HepG2 (cell line): ENCODE results near the gene CERS5.

Experiments used
- CTCF ChIP-seq: sonication (generic); formaldehyde crosslinking; IDR thresholded peaks from 2 replicates; pipeline ENCODE4 v1.5.0; 2020; ENCODE audit warnings: mild to moderate bottlenecking, missing genetic modification reagents, moderate library complexity
- ELK4 ChIP-seq: sonication (generic); formaldehyde crosslinking; IDR thresholded peaks from 2 replicates; pipeline ENCODE4 v1.9.0; 2021; ENCODE audit warnings: missing genetic modification reagents, borderline replicate concordance
- GLI4 ChIP-seq: sonication (generic); formaldehyde crosslinking; IDR thresholded peaks from 2 replicates; pipeline ENCODE4 v1.5.1; 2020; ENCODE audit warnings: missing genetic modification reagents, mild to moderate bottlenecking, moderate library complexity, borderline replicate concordance
- KAT7 ChIP-seq: IDR thresholded peaks from 2 replicates; pipeline ENCODE4 v1.6.1; 2018; ENCODE audit warnings: borderline replicate concordance, missing compliant biosample characterization
- POLR2AphosphoS5 ChIP-seq: IDR thresholded peaks from 2 replicates; pipeline ENCODE4 v1.6.1; 2012; ENCODE audit warnings: low read depth, low read length
- REST ChIP-seq, 2 experiments: IDR thresholded peaks; 2 replicates each; pipeline ENCODE4 v1.6.1; 2011 to 2012; ENCODE audit warnings: low read length in 2 of 2, borderline replicate concordance in 1 of 2, low read depth in 1 of 2, mild to moderate bottlenecking in 1 of 2, moderate library complexity in 1 of 2
- YY1 ChIP-seq: IDR thresholded peaks from 2 replicates; pipeline ENCODE4 v1.6.1; 2011; ENCODE audit warnings: low read length, low read depth, moderate library complexity, mild to moderate bottlenecking; ENCODE audit not compliant: insufficient read depth, insufficient replicate concordance
- ZBTB20 ChIP-seq: sonication (generic); formaldehyde crosslinking; IDR thresholded peaks from 2 replicates; pipeline ENCODE4 v1.8.1; 2023; ENCODE audit warnings: missing genetic modification reagents, low read depth, mild to moderate bottlenecking, borderline replicate concordance
- ZFP37 ChIP-seq: sonication (generic); formaldehyde crosslinking; IDR thresholded peaks from 2 replicates; pipeline ENCODE4 v1.4.0; 2020; ENCODE audit warnings: missing genetic modification reagents, borderline replicate concordance
- ZFP41 ChIP-seq: sonication (generic); formaldehyde crosslinking; IDR thresholded peaks from 2 replicates; pipeline ENCODE4 v1.4.0; 2020; ENCODE audit warnings: mild to moderate bottlenecking, missing genetic modification reagents, borderline replicate concordance
- ZNF598 ChIP-seq: sonication (generic); formaldehyde crosslinking; IDR thresholded peaks from 2 replicates; pipeline ENCODE4 v1.5.1; 2020; ENCODE audit warnings: mild to moderate bottlenecking, missing genetic modification reagents, borderline replicate concordance
- ZNF615 ChIP-seq: sonication (generic); formaldehyde crosslinking; IDR thresholded peaks from 2 replicates; pipeline ENCODE4 v1.5.0; 2020; ENCODE audit warnings: mild to moderate bottlenecking, missing genetic modification reagents, borderline replicate concordance
- ZNF75D ChIP-seq: sonication (generic); formaldehyde crosslinking; IDR thresholded peaks from 2 replicates; pipeline ENCODE4 v1.8.1; 2023; ENCODE audit warnings: missing genetic modification reagents, mild to moderate bottlenecking, borderline replicate concordance

GRCh38 chr12:50099302-50100008, 67.7 kb downstream of the CERS5 start:
- TF ChIP-seq ZFP37, result no peak
- TF ChIP-seq CTCF (CRISPR knock-in tag), result no peak
- no peak for TF ChIP-seq POLR2AphosphoS5
- TF ChIP-seq KAT7 (CRISPR knock-in tag), result no peak
- no peak for TF ChIP-seq ZNF75D
- no peak for TF ChIP-seq REST (IDR thresholded peaks at IDR 0.05; ENCODE audit: borderline replicate concordance in 1 of 2, low read depth in 1 of 2, low read length in 2 of 2)
- no peak for TF ChIP-seq YY1
- no peak for TF ChIP-seq ZBTB20 (CRISPR knock-in tag)
- TF ChIP-seq ZNF615 (CRISPR knock-in tag), result no peak
- TF ChIP-seq ELK4, result no peak
- TF ChIP-seq ZNF598 (CRISPR knock-in tag), result no peak
- no peak for TF ChIP-seq ZFP41 (CRISPR knock-in tag)
- no peak for TF ChIP-seq GLI4
